A549 (cell line): ENCODE data around the gene TESPA1.

Source experiments
- CHD2 ChIP-seq: fragments of 150-350 bp; IDR thresholded peaks from 2 replicates; pipeline ENCODE4 v1.6.1; 2014; ENCODE audit warnings: low read length; ENCODE audit not compliant: partially characterized antibody
- CHD4 ChIP-seq: fragments of 200-600 bp; sonication (generic); IDR thresholded peaks from 2 replicates; pipeline ENCODE4 v1.6.1; 2016; ENCODE audit warnings: antibody characterized with exemption, mild to moderate bottlenecking, borderline replicate concordance
- CTCF ChIP-seq: fragments of >200 bp; sonication (Bioruptor Twin); formaldehyde crosslinking; IDR thresholded peaks from 3 replicates; pipeline ENCODE4 v1.5.1; 2016
- EHMT2 ChIP-seq: fragments of 200-600 bp; sonication (generic); IDR thresholded peaks from 2 replicates; pipeline ENCODE4 v1.6.1; 2016; ENCODE audit warnings: antibody characterized with exemption, low read depth, mild to moderate bottlenecking, moderate library complexity
- HES2 ChIP-seq: fragments of >200 bp; sonication (Bioruptor Twin); formaldehyde crosslinking; IDR thresholded peaks from 2 replicates; pipeline ENCODE4 v1.6.1; 2016
- MAX ChIP-seq: IDR thresholded peaks from 2 replicates; pipeline ENCODE4 v1.6.1; 2012
- PBX3 ChIP-seq: IDR thresholded peaks from 2 replicates; pipeline ENCODE4 v1.6.1; 2012
- POLR2A ChIP-seq: IDR thresholded peaks from 2 replicates; pipeline ENCODE4 v1.6.1; 2012; ENCODE audit warnings: mild to moderate bottlenecking, low read length
- RAD21 ChIP-seq, 2 experiments: fragments of >200 bp in 1 of 2; sonication (Bioruptor Twin) in 1 of 2; formaldehyde crosslinking in 1 of 2; IDR thresholded peaks in 1 of 2; conservative IDR thresholded peaks in 1 of 2; 2 replicates in 1 of 2; 3 replicates in 1 of 2; pipeline ENCODE4 v1.6.1; 2012 to 2018; ENCODE audit warnings: inconsistent platforms in 1 of 2
- RCOR1 ChIP-seq: fragments of 150-350 bp; IDR thresholded peaks from 2 replicates; pipeline ENCODE4 v1.6.1; 2014; ENCODE audit warnings: antibody characterized with exemption, low read length, low read depth
- REST ChIP-seq: fragments of 200-600 bp; sonication (generic); IDR thresholded peaks from 2 replicates; pipeline ENCODE4 v1.6.1; 2016; ENCODE audit warnings: antibody characterized with exemption, mild to moderate bottlenecking, moderate library complexity

- TF ChIP-seq POLR2A (no peak), CHD2 (no peak), CTCF (no peak), REST (no peak), PBX3 (no peak), RCOR1 (no peak), EHMT2 (no peak), HES2 (no peak), RAD21 (conservative IDR thresholded peaks at IDR 0.05 in 1 of 2, IDR thresholded peaks at IDR 0.05 in 1 of 2) (no peak), CHD4 (no peak), MAX (no peak)
Observed at GRCh38 chr12:55008944-55009585, 24.5 kb upstream of the TESPA1 start.
